Ovary (tissue), 3 donors: Measurements from ENCODE around the gene TCHP.

Experiments used
- EP300 ChIP-seq: sonication (generic); formaldehyde crosslinking; IDR thresholded peaks from one replicate; pipeline ENCODE4 v1.6.1; 2017; ENCODE audit warnings: antibody characterized with exemption
- POLR2A ChIP-seq: fragments of 450-650 bp; IDR thresholded peaks from one replicate; pipeline ENCODE4 v1.6.1; 2017; ENCODE audit warnings: antibody characterized with exemption, mild to moderate bottlenecking, moderate library complexity
- TF ChIP-seq, protein P1 (sequence below), 3 donors: fragments of 450-650 bp in 2 of 3; fragments of 200-600 bp in 1 of 3; IDR thresholded peaks; one replicate each; pipeline versions ENCODE4 v1.5.1 to v1.8.0; 2016 to 2022; ENCODE audit warnings: antibody characterized with exemption in 3 of 3, mild to moderate bottlenecking in 1 of 3
- donor health status: DM: no; HTN: no; CAD: no.

DNA sequence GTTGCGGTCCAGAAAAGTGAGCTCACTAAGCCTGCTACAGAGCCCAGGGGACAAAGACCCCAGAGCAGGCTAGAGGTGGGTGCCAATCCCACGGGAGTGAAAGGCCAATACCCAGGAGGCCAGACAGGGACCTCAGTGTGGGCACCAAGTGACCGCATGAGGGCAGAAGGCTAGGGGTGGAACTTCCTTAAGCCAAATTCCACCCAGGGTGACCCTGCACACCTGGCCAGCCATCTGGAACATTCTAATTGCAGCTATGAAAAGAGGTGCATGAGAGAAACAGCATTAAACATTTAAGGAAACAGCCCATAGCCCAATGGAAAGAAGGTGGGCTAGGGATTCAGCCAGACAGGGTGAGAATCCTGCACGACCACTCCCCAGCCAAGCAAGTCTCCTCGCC is 39.1 kb upstream of the TCHP start:
- TF ChIP-seq, protein P1, sequence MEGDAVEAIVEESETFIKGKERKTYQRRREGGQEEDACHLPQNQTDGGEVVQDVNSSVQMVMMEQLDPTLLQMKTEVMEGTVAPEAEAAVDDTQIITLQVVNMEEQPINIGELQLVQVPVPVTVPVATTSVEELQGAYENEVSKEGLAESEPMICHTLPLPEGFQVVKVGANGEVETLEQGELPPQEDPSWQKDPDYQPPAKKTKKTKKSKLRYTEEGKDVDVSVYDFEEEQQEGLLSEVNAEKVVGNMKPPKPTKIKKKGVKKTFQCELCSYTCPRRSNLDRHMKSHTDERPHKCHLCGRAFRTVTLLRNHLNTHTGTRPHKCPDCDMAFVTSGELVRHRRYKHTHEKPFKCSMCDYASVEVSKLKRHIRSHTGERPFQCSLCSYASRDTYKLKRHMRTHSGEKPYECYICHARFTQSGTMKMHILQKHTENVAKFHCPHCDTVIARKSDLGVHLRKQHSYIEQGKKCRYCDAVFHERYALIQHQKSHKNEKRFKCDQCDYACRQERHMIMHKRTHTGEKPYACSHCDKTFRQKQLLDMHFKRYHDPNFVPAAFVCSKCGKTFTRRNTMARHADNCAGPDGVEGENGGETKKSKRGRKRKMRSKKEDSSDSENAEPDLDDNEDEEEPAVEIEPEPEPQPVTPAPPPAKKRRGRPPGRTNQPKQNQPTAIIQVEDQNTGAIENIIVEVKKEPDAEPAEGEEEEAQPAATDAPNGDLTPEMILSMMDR (IDR thresholded peaks at IDR 0.05): no peak
- TF ChIP-seq EP300: no peak
- TF ChIP-seq POLR2A: no peak
